ENCODE measurements around the gene SEC16A.

The SEC16A gene

DNA sequence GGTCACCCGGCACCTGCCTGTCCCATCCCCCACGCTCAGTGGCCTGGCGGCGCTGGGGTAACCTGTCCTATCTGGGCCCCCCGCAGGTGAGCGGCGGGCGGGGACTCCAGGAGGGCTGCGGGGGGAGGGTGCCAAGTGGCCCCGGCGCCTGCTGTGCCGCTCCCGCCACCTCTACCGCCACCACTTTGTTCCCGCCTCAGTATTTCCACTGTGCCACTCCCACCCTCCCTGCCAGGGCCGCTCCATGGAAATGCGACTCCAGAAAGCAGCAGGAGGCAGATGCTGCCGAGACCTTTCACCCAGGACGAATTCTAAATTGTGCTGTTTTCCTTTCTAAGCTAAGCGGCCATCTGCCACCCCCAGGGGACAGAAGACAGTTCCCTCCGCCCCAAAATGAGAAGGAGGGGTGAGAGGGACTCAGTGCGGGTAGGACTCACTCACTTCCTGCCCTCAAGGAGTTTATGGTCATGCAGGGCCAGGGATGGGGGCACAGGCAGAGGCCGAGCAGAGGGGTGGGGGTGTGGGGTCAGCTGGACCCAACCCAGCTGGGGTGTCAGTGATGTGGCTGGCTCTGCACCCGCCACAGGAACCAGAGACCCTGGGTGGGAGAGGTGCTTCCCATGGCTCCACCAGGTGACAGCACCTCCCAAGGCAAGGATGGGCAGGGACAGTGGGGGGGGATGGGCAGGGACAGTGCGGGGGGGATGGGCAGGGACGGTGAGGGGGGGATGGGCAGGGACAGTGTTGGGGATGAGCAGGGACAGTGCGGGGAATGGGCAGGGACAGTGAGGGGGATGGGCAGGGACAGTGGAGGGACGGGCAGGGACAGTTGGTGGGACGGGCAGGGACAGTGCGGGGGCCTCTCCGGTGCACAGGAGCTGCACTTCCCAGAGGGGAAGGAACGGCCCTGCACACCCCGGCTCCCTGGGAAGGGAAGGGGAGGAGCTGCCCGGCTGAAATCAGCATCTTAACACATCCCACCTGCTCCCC is 45.2 kb upstream of the SEC16A start:
- peaks cover 1 to 3% of the 10 kb centered on the region in 2 donors for H3K36me3 ChIP-seq (ENCODE audit: control insufficient read depth in 1 of 2, insufficient read depth in 2 of 2, low read length in 2 of 2)
- H3K4me1 ChIP-seq (ENCODE audit: control insufficient read depth in 1 of 2, insufficient read depth in 2 of 2, low read length in 2 of 2), result peaks cover 72 to 91% of the 10 kb centered on the region in 2 donors
- H3K27ac ChIP-seq (ENCODE audit: low read depth, low read length), result peak overlapping the region; percentile 83
- no peaks in the 10 kb centered on the region for H3K27me3 ChIP-seq (ENCODE audit: control insufficient read depth in 1 of 2, insufficient read depth in 2 of 2, low read length in 2 of 2)
- no peaks in the 10 kb centered on the region for H3K9me3 ChIP-seq (ENCODE audit: control insufficient read depth in 1 of 2, low read length in 2 of 2)
- H3K4me3 ChIP-seq (ENCODE audit: low read depth in 1 of 2, low read length in 2 of 2), result peak overlapping the region; percentile 10 to 22
- H3K9ac ChIP-seq (ENCODE audit: low read depth in 1 of 2, low read length in 2 of 2), result peak overlapping the region; percentile 57 to 70

DNA sequence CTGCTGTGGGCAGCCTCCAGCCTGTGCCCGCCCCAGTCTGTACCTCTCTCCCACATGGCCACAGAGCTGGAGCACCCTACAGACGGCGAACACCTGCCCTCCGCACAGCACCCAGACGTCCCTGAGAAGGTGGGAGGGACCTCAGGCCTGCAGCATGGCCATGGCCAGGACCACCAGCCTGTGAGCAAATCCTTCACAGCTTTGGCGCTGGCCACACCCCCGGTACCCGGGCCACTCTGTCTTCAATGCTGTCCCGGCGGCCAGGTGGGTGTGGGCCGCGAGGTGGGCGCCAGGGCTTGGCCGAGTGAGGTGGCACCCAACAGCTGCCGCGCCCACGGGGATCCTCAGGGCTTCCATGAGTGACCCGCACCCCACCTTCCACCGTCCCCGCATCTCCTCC is 44.3 kb upstream of the SEC16A start:
- Histone ChIP-seq H3K27ac (ENCODE audit: low read depth, low read length) (peak overlapping the region; percentile 83), H3K4me1 (ENCODE audit: control insufficient read depth in 1 of 2, insufficient read depth in 2 of 2, low read length in 2 of 2) (peaks cover 71 to 91% of the 10 kb centered on the region in 2 donors), H3K9ac (ENCODE audit: low read depth in 1 of 2, low read length in 2 of 2) (peak overlapping the region; percentile 57 to 70), H3K9me3 (ENCODE audit: control insufficient read depth in 1 of 2, low read length in 2 of 2) (no peaks in the 10 kb centered on the region), H3K36me3 (ENCODE audit: control insufficient read depth in 1 of 2, insufficient read depth in 2 of 2, low read length in 2 of 2) (peaks cover 3 to 7% of the 10 kb centered on the region in 2 donors), H3K27me3 (ENCODE audit: control insufficient read depth in 1 of 2, insufficient read depth in 2 of 2, low read length in 2 of 2) (no peaks in the 10 kb centered on the region), H3K4me3 (ENCODE audit: low read depth in 1 of 2, low read length in 2 of 2) (peak overlapping the region; percentile 22 to 28)

DNA sequence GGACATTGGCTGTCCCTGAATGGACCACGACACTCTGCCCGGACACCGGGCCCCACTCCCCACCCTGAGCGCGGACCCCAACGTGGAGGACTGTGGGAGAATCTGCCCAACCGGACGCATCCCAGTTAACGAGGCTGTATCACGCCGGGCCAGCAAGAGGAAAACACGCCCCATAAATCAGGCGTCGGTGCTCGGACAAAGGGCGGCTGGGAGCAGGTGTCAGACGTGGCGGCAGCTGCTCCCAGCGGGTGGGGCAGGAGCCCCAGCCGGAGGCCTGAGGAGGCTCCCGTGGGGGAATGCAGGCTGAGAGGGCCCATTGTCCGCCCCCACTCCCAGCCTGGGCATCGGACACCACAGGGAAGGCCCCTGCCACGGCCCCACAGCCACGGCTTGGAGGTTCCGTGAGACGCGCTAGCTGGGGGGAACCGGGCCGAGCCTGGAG is 43.8 kb upstream of the SEC16A start:
- peak overlapping the region; percentile 57 to 70 for H3K9ac ChIP-seq (ENCODE audit: low read depth in 1 of 2, low read length in 2 of 2)
- peak overlapping the region in 1 of 2 donors; percentile 28 for H3K4me3 ChIP-seq (ENCODE audit: low read depth in 1 of 2, low read length in 2 of 2)
- H3K4me1 ChIP-seq (ENCODE audit: control insufficient read depth in 1 of 2, insufficient read depth in 2 of 2, low read length in 2 of 2), result peaks cover 69 to 89% of the 10 kb centered on the region in 2 donors

DNA sequence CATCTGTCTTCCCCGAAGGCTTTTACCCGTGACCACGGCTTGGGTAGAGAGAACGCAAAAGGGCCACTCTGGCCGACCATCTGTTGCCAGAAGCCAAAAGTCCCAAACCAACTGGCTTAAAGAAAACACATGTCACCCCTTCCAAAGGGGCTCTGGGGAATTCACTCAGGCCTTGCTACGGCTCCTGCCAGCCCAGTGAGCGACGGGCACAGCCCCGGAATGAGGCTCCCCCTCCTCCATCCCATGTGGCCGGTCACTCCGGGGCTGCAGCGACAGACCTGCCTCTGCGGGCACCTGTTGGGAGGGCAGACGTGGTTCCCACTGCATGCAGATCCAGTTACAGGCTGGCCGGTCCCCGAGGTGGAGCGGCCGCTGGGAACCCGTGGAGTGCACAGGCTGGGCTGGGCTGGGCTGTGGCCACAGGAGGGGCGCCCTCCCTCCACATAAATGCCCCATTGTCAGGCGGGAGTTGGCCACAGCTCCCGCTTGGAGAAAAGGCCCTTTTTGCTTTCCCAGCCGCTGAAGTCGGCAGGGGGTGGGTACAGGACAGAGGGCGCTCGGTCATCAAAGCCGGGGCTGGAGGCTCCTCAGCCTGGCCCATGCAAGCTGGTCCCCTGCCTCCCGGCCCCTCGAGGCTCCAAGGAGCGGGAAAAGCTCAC is 43.1 kb upstream of the SEC16A start:
- H3K4me3 ChIP-seq (ENCODE audit: low read depth in 1 of 2, low read length in 2 of 2), result no peak overlapping the region
- peaks cover 3 to 7% of the 10 kb centered on the region in 2 donors for H3K36me3 ChIP-seq (ENCODE audit: control insufficient read depth in 1 of 2, insufficient read depth in 2 of 2, low read length in 2 of 2)
- H3K4me1 ChIP-seq (ENCODE audit: control insufficient read depth in 1 of 2, insufficient read depth in 2 of 2, low read length in 2 of 2), result peaks cover 70 to 89% of the 10 kb centered on the region in 2 donors
- H3K27ac ChIP-seq (ENCODE audit: low read depth, low read length), result no peak overlapping the region
- no peaks in the 10 kb centered on the region for H3K27me3 ChIP-seq (ENCODE audit: control insufficient read depth in 1 of 2, insufficient read depth in 2 of 2, low read length in 2 of 2)
- no peaks in the 10 kb centered on the region for H3K9me3 ChIP-seq (ENCODE audit: control insufficient read depth in 1 of 2, low read length in 2 of 2)
- peak overlapping the region; percentile 6 to 38 for H3K9ac ChIP-seq (ENCODE audit: low read depth in 1 of 2, low read length in 2 of 2)

More for the DNA sequence above, 43.8 kb upstream of the SEC16A start:
- H3K9me3 ChIP-seq (ENCODE audit: control insufficient read depth in 1 of 2, low read length in 2 of 2), result no peaks in the 10 kb centered on the region
- peak overlapping the region; percentile 83 for H3K27ac ChIP-seq (ENCODE audit: low read depth, low read length)
- H3K27me3 ChIP-seq (ENCODE audit: control insufficient read depth in 1 of 2, insufficient read depth in 2 of 2, low read length in 2 of 2), result no peaks in the 10 kb centered on the region
- peaks cover 3 to 7% of the 10 kb centered on the region in 2 donors for H3K36me3 ChIP-seq (ENCODE audit: control insufficient read depth in 1 of 2, insufficient read depth in 2 of 2, low read length in 2 of 2)

DNA sequence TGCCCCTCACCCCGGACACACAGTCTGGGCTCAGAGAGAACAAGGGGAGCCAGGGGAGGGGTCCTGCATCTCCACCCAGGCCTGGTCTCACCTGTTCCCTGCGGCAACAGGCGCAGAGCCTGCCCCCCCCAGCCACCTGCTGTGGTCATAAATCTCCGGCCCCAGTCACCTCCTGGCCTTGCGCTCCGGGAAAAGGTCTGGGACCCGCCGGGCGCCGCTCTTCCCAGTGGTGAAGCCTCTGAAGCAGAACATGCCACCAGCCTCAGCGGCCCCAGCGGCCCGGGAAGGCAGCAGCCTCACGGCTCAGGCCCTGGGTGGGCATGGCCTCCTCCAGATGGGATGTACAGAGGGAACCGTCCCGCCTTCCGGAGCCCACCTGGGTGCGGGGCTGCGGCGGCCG is 42.4 kb upstream of the SEC16A start:
- no peak overlapping the region for H3K4me3 ChIP-seq (ENCODE audit: low read depth in 1 of 2, low read length in 2 of 2)
- H3K4me1 ChIP-seq (ENCODE audit: control insufficient read depth in 1 of 2, insufficient read depth in 2 of 2, low read length in 2 of 2), result peaks cover 65 to 88% of the 10 kb centered on the region in 2 donors
- H3K27ac ChIP-seq (ENCODE audit: low read depth, low read length), result no peak overlapping the region

DNA sequence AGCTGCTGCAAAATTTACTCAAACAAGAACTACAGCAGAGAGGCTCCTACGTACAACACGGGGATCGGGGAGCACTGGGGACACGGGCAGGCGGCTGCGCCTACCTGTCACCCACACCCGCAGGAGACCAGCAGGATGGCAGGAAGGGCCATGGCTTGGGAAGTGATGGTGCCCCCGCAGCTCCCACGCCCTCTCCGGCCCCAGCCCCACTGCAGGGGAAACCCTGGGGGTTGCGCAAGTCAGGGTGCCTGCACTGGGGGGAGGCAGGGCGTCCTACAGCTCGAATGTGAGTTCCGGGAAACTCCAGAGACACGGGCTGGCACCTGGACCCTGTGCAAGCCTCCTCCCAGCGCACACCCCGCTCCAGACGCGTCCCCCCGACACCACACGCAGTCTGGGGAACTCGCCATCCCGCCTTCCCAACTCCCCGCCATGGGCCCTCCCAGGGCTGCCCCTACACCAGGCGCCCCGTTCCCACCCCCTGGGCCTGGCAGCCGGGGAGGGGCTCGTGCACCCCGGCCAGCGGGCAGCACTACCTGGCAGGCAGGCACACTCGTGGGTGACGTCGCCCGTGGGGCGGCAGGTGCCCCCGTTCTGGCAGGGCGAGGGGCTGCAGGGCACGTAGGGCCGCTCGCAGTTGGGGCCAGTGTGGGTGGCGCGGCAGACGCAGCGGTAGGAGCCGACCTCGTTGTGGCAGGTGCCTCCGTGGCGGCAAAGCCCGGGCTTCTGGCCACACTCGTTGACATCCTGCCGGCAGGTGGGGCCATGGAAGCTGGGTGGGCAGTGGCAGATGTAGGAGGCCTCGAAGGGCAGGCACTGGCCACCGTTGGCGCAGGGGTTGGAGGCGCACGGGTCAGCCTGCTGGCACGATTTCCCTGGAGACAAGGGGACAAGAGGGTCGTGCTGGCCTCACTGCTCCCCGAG is 39.7 kb upstream of the SEC16A start:
- peak overlapping the region in 1 of 2 donors; percentile 47 for H3K9ac ChIP-seq (ENCODE audit: low read depth in 1 of 2, low read length in 2 of 2)
- H3K4me3 ChIP-seq (ENCODE audit: low read depth in 1 of 2, low read length in 2 of 2), result no peak overlapping the region
- H3K36me3 ChIP-seq (ENCODE audit: control insufficient read depth in 1 of 2, insufficient read depth in 2 of 2, low read length in 2 of 2), result peaks cover 12 to 26% of the 10 kb centered on the region in 2 donors
- peak overlapping the region; percentile 10 for H3K27ac ChIP-seq (ENCODE audit: low read depth, low read length)
- no peaks in the 10 kb centered on the region for H3K9me3 ChIP-seq (ENCODE audit: control insufficient read depth in 1 of 2, low read length in 2 of 2)
- H3K27me3 ChIP-seq (ENCODE audit: control insufficient read depth in 1 of 2, insufficient read depth in 2 of 2, low read length in 2 of 2), result no peaks in the 10 kb centered on the region
- H3K4me1 ChIP-seq (ENCODE audit: control insufficient read depth in 1 of 2, insufficient read depth in 2 of 2, low read length in 2 of 2), result peaks cover 69 to 81% of the 10 kb centered on the region in 2 donors

More for the DNA sequence above, 42.4 kb upstream of the SEC16A start:
- Histone ChIP-seq H3K9ac (ENCODE audit: low read depth in 1 of 2, low read length in 2 of 2) (no peak overlapping the region), H3K9me3 (ENCODE audit: control insufficient read depth in 1 of 2, low read length in 2 of 2) (no peaks in the 10 kb centered on the region), H3K27me3 (ENCODE audit: control insufficient read depth in 1 of 2, insufficient read depth in 2 of 2, low read length in 2 of 2) (no peaks in the 10 kb centered on the region), H3K36me3 (ENCODE audit: control insufficient read depth in 1 of 2, insufficient read depth in 2 of 2, low read length in 2 of 2) (peaks cover 3 to 7% of the 10 kb centered on the region in 2 donors)

DNA sequence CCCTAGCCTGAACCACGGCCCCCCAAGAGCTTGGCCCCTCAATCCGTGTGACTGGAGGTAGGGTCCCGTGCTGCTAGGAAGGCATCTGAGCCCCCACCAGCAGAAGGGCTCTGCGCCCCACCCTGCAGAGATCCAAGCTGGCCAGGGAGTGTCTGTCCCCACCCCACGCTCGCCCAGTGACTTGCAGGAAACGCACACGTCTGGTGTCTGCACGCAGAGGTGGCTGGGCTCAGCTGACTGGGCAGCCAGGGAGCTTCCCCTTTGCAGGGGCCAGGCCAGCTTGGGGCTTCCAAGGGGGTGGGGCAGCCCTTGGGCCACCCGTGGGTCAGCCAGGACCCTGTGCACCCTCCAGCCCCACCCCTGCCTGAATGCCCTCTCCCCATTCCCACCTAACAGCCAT is 38.7 kb upstream of the SEC16A start:
- H3K4me3 ChIP-seq (ENCODE audit: low read depth in 1 of 2, low read length in 2 of 2), result no peak overlapping the region
- H3K36me3 ChIP-seq (ENCODE audit: control insufficient read depth in 1 of 2, insufficient read depth in 2 of 2, low read length in 2 of 2), result peaks cover 12 to 35% of the 10 kb centered on the region in 2 donors
- peak overlapping the region; percentile 20 for H3K27ac ChIP-seq (ENCODE audit: low read depth, low read length)
- H3K9me3 ChIP-seq (ENCODE audit: control insufficient read depth in 1 of 2, low read length in 2 of 2), result no peaks in the 10 kb centered on the region
- H3K9ac ChIP-seq (ENCODE audit: low read depth in 1 of 2, low read length in 2 of 2), result peak overlapping the region; percentile 43 to 48
- H3K27me3 ChIP-seq (ENCODE audit: control insufficient read depth in 1 of 2, insufficient read depth in 2 of 2, low read length in 2 of 2), result no peaks in the 10 kb centered on the region
- peaks cover 59 to 70% of the 10 kb centered on the region in 2 donors for H3K4me1 ChIP-seq (ENCODE audit: control insufficient read depth in 1 of 2, insufficient read depth in 2 of 2, low read length in 2 of 2)

DNA sequence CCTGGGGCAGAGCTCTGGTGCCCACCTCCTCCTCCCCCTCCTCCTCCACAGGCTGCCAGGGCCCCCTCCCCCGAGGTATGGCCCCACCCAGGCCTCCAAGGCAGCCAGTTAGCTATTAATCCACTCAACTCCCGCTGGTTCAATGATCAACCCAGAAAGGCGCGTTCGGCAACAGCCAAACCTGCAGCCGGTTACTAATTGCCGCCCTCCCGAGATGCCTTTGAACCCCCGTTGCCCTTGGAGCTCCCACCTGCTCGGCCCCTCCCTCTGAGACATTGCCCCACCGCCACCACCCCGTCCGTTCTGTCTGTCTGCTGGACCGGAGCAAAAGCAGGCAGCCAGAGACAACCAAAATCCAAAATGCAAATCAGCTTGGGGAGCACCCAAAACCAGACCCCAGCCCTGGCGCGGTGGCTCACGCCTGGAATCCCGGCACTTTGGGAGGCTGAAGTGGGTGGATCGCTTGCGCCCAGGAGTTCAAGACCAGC is 37.3 kb upstream of the SEC16A start:
- Histone ChIP-seq H3K36me3 (ENCODE audit: control insufficient read depth in 1 of 2, insufficient read depth in 2 of 2, low read length in 2 of 2) (peaks cover 20 to 49% of the 10 kb centered on the region in 2 donors), H3K9me3 (ENCODE audit: control insufficient read depth in 1 of 2, low read length in 2 of 2) (no peaks in the 10 kb centered on the region), H3K4me3 (ENCODE audit: low read depth in 1 of 2, low read length in 2 of 2) (peak overlapping the region in 1 of 2 donors; percentile 32), H3K4me1 (ENCODE audit: control insufficient read depth in 1 of 2, insufficient read depth in 2 of 2, low read length in 2 of 2) (peaks cover 46 to 57% of the 10 kb centered on the region in 2 donors), H3K27me3 (ENCODE audit: control insufficient read depth in 1 of 2, insufficient read depth in 2 of 2, low read length in 2 of 2) (no peaks in the 10 kb centered on the region), H3K9ac (ENCODE audit: low read depth in 1 of 2, low read length in 2 of 2) (peak overlapping the region in 1 of 2 donors; percentile 43), H3K27ac (ENCODE audit: low read depth, low read length) (peak overlapping the region; percentile 83)

Measured in duodenal mucosa (tissue), 2 donors.